Breast epithelium (tissue), 3 donors: ENCODE results near the gene TMEM91.

Source experiments
- POLR2AphosphoS5 ChIP-seq, 3 donors: sonication (generic); formaldehyde crosslinking; IDR thresholded peaks; one replicate each; pipeline ENCODE4 v1.6.1; 2017; ENCODE audit warnings: antibody characterized with exemption in 3 of 3
- TF ChIP-seq, protein P1 (sequence below), 3 donors: fragments of 450-650 bp; IDR thresholded peaks; one replicate each; pipeline ENCODE4 v1.5.1; 2016 to 2017; ENCODE audit warnings: antibody characterized with exemption in 3 of 3, mild to moderate bottlenecking in 3 of 3, moderate library complexity in 3 of 3

- TF ChIP-seq, protein P1, sequence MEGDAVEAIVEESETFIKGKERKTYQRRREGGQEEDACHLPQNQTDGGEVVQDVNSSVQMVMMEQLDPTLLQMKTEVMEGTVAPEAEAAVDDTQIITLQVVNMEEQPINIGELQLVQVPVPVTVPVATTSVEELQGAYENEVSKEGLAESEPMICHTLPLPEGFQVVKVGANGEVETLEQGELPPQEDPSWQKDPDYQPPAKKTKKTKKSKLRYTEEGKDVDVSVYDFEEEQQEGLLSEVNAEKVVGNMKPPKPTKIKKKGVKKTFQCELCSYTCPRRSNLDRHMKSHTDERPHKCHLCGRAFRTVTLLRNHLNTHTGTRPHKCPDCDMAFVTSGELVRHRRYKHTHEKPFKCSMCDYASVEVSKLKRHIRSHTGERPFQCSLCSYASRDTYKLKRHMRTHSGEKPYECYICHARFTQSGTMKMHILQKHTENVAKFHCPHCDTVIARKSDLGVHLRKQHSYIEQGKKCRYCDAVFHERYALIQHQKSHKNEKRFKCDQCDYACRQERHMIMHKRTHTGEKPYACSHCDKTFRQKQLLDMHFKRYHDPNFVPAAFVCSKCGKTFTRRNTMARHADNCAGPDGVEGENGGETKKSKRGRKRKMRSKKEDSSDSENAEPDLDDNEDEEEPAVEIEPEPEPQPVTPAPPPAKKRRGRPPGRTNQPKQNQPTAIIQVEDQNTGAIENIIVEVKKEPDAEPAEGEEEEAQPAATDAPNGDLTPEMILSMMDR (IDR thresholded peaks at IDR 0.05) = no peak
- no peak for TF ChIP-seq POLR2AphosphoS5 (IDR thresholded peaks at IDR 0.05)
Observed at GRCh38 chr19:41399091-41399490, 22.8 kb downstream of the TMEM91 start.
